HAP-1 (cell line): ENCODE data around the gene GRB10.

Source experiments
- DNase-seq, 2 experiments: peaks; one replicate each; pipeline ENCODE4 v3.0.0-alpha.2; 2016 to 2020; ENCODE audit warnings: low spot score in 2 of 2
- H3K27me3 ChIP-seq: fragments of 250-450 bp; sonication (Bioruptor Pico); 2 replicates; pipeline ENCODE4 v1.5.1; 2020; ENCODE audit warnings: low read depth, mild to moderate bottlenecking, moderate library complexity
- H3K36me3 ChIP-seq: fragments of 250-450 bp; sonication (Bioruptor Pico); replicated peaks from 2 replicates; pipeline ENCODE4 v1.5.1; 2020; ENCODE audit warnings: mild to moderate bottlenecking
- H3K4me1 ChIP-seq: fragments of 250-450 bp; sonication (Bioruptor Pico); 2 replicates; pipeline ENCODE4 v1.5.1; 2020; ENCODE audit warnings: mild to moderate bottlenecking
- H3K4me3 ChIP-seq: fragments of 250-450 bp; sonication (Bioruptor Pico); 2 replicates; pipeline ENCODE4 v1.5.1; 2020; ENCODE audit warnings: mild to moderate bottlenecking, moderate library complexity
- H3K9me3 ChIP-seq: fragments of 250-450 bp; sonication (Bioruptor Pico); 2 replicates; pipeline ENCODE4 v1.5.1; 2020; ENCODE audit warnings: mild to moderate bottlenecking, moderate library complexity
- in situ Hi-C: fragments of 300-500 bp; cut with MboI; formaldehyde crosslinking; loops from 3 replicates; pipeline ENCODE4 v1.14.3; 2020; ENCODE audit warnings: low sequenced_read_pairs, inconsistent platforms, mixed read lengths

GRB10 gene

GRCh38 chr7:50664461-50664922, 118.2 kb downstream of the GRB10 start:
- Histone ChIP-seq H3K4me1 (no peaks in the 10 kb centered on the region), H3K27me3 (no peaks in the 10 kb centered on the region), H3K4me3 (no peak overlapping the region), H3K9me3 (no peaks in the 10 kb centered on the region), H3K36me3 (peaks cover 4% of the 10 kb centered on the region)
- in situ Hi-C loops, result no loop called here
- DNase-seq, result no peak

GRCh38 chr7:50663396-50664102, 119.1 kb downstream of the GRB10 start:
- H3K4me1 ChIP-seq, result no peaks in the 10 kb centered on the region
- H3K9me3 ChIP-seq, result no peaks in the 10 kb centered on the region
- H3K27me3 ChIP-seq, result no peaks in the 10 kb centered on the region
- in situ Hi-C loops, result no loop called here
- H3K4me3 ChIP-seq, result no peak overlapping the region
- no peak for DNase-seq
- peaks cover 3% of the 10 kb centered on the region for H3K36me3 ChIP-seq

- Histone ChIP-seq H3K4me3 (no peak overlapping the region), H3K9me3 (no peaks in the 10 kb centered on the region), H3K27me3 (no peaks in the 10 kb centered on the region), H3K36me3 (peaks cover 3% of the 10 kb centered on the region), H3K4me1 (no peaks in the 10 kb centered on the region)
- in situ Hi-C loops, result no loop called here
- no peak for DNase-seq
Measured at GRCh38 chr7:50662996-50663395, 119.7 kb downstream of the GRB10 start.

- Histone ChIP-seq H3K4me1 (no peaks in the 10 kb centered on the region), H3K4me3 (no peak overlapping the region), H3K9me3 (no peaks in the 10 kb centered on the region), H3K27me3 (no peaks in the 10 kb centered on the region), H3K36me3 (peaks cover 3% of the 10 kb centered on the region)
- in situ Hi-C loops, result no loop called here
- no peak for DNase-seq
Measured at GRCh38 chr7:50662041-50662694, 120.5 kb downstream of the GRB10 start.

GRCh38 chr7:50661345-50662040, 121.2 kb downstream of the GRB10 start:
- H3K9me3 ChIP-seq, result no peaks in the 10 kb centered on the region
- H3K36me3 ChIP-seq, result peaks cover 3% of the 10 kb centered on the region
- no peaks in the 10 kb centered on the region for H3K4me1 ChIP-seq
- no peak for DNase-seq
- H3K27me3 ChIP-seq, result no peaks in the 10 kb centered on the region
- in situ Hi-C loops, result no loop called here
- H3K4me3 ChIP-seq, result no peak overlapping the region

- no peaks in the 10 kb centered on the region for H3K4me1 ChIP-seq
- no peak for DNase-seq
- H3K36me3 ChIP-seq, result peaks cover 3% of the 10 kb centered on the region; the same call in 1 of the 2 replicates
- H3K9me3 ChIP-seq, result no peaks in the 10 kb centered on the region
- in situ Hi-C loops, result no loop called here
- H3K4me3 ChIP-seq, result no peak overlapping the region
- no peaks in the 10 kb centered on the region for H3K27me3 ChIP-seq
Measured at GRCh38 chr7:50660830-50661175, 121.9 kb downstream of the GRB10 start.

- peaks cover 3% of the 10 kb centered on the region; the same call in 1 of the 2 replicates for H3K36me3 ChIP-seq
- no peaks in the 10 kb centered on the region for H3K27me3 ChIP-seq
- in situ Hi-C loops, result no loop called here
- no peak overlapping the region for H3K4me3 ChIP-seq
- no peaks in the 10 kb centered on the region for H3K4me1 ChIP-seq
- DNase-seq, result no peak
- H3K9me3 ChIP-seq, result no peaks in the 10 kb centered on the region
Measured at GRCh38 chr7:50660040-50660829, 122.5 kb downstream of the GRB10 start.

GRCh38 chr7:50659329-50659965, 123.2 kb downstream of the GRB10 start:
- Histone ChIP-seq H3K4me3 (no peak overlapping the region), H3K36me3 (no peaks in the 10 kb centered on the region; the same call in 1 of the 2 replicates), H3K27me3 (no peaks in the 10 kb centered on the region), H3K9me3 (no peaks in the 10 kb centered on the region), H3K4me1 (no peaks in the 10 kb centered on the region)
- no peak for DNase-seq
- in situ Hi-C loops, result no loop called here

GRCh38 chr7:50658696-50659095, 124.0 kb downstream of the GRB10 start:
- in situ Hi-C loops, result no loop called here
- Histone ChIP-seq H3K27me3 (no peaks in the 10 kb centered on the region), H3K9me3 (no peaks in the 10 kb centered on the region), H3K4me1 (no peaks in the 10 kb centered on the region), H3K4me3 (no peak overlapping the region), H3K36me3 (no peaks in the 10 kb centered on the region; the same call in 1 of the 2 replicates)
- DNase-seq, result no peak

GRCh38 chr7:50657912-50658311, 124.8 kb downstream of the GRB10 start:
- no peak overlapping the region for H3K4me3 ChIP-seq
- H3K4me1 ChIP-seq, result no peaks in the 10 kb centered on the region
- no peaks in the 10 kb centered on the region for H3K9me3 ChIP-seq
- H3K36me3 ChIP-seq, result no peaks in the 10 kb centered on the region; the same call in 1 of the 2 replicates
- no peaks in the 10 kb centered on the region for H3K27me3 ChIP-seq
- in situ Hi-C loops, result no loop called here
- no peak for DNase-seq

GRCh38 chr7:50657341-50657873, 125.3 kb downstream of the GRB10 start:
- H3K27me3 ChIP-seq, result no peaks in the 10 kb centered on the region
- H3K4me1 ChIP-seq, result no peaks in the 10 kb centered on the region
- H3K36me3 ChIP-seq, result no peaks in the 10 kb centered on the region; the same call in 1 of the 2 replicates
- in situ Hi-C loops, result no loop called here
- no peak overlapping the region for H3K4me3 ChIP-seq
- no peaks in the 10 kb centered on the region for H3K9me3 ChIP-seq
- no peak for DNase-seq

- H3K9me3 ChIP-seq, result no peaks in the 10 kb centered on the region
- DNase-seq, result no peak
- H3K4me1 ChIP-seq, result no peaks in the 10 kb centered on the region
- in situ Hi-C loops, result no loop called here
- no peaks in the 10 kb centered on the region for H3K27me3 ChIP-seq
- no peak overlapping the region for H3K4me3 ChIP-seq
- H3K36me3 ChIP-seq, result no peaks in the 10 kb centered on the region; the same call in 1 of the 2 replicates
Measured at GRCh38 chr7:50656141-50656895, 126.4 kb downstream of the GRB10 start.
